HG02571 (cell line): Measurements from ENCODE around the gene NXPH4.

Source experiments
- ATAC-seq: cut with Tn5 transposase; IDR thresholded peaks from one replicate; pipeline ENCODE4 v1.9.1; 2021; ENCODE audit warnings: mild to moderate bottlenecking, moderate library complexity; ENCODE audit not compliant: unreplicated experiment

The NXPH4 gene

GRCh38 chr12:57268264-57268663 lies 51.7 kb downstream of the NXPH4 start:
- ATAC-seq, result no peak

- no peak for ATAC-seq
These were observed 54.4 kb downstream of the NXPH4 start for GRCh38 chr12:57270966-57271470.

GRCh38 chr12:57272337-57273151 lies 56.0 kb downstream of the NXPH4 start:
- ATAC-seq, result no peak

GRCh38 chr12:57273516-57273915 lies 56.9 kb downstream of the NXPH4 start:
- ATAC-seq, result no peak
